ENCODE measurements around the gene SLC6A12.

- no peak for TF ChIP-seq CTCF (IDR thresholded peaks at IDR 0.05)
- no peak for TF ChIP-seq POLR2A (IDR thresholded peaks at IDR 0.05)
Measured at GRCh38 chr12:180445-180844, 33.5 kb downstream of the SLC6A12 start.

Measured in Peyer's patch (tissue), 4 donors.